ENCODE results near the gene CNTNAP5.

CNTNAP5 gene

DNA sequence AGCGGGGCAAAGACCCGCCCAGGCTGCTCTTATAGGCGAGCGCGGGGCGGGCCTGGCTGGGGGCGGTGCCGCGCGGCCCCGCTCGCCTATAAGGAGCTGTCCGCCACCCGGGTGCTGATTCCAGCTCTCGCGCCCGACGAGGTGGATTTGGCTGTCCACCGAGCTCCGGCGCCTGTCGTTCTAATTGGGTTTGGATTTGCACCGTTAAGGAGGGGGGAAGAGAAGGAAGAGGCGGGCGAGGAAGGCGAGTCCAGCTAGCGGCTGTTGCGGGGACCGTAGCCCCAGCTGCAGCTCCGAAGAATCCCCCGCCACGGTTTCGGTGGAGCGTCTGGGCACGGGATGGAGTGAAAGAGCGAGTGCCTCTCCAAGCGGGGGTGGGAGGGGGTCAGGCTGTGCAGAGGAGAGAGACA lies at the start of gene CNTNAP5:
Gene CNTNAP5, plus strand, starts transcription at position 117 of the 410 bp plus-strand sequence. CDS start 364 bp downstream, outside the sequence.
- no peak for DNase-seq

DNA sequence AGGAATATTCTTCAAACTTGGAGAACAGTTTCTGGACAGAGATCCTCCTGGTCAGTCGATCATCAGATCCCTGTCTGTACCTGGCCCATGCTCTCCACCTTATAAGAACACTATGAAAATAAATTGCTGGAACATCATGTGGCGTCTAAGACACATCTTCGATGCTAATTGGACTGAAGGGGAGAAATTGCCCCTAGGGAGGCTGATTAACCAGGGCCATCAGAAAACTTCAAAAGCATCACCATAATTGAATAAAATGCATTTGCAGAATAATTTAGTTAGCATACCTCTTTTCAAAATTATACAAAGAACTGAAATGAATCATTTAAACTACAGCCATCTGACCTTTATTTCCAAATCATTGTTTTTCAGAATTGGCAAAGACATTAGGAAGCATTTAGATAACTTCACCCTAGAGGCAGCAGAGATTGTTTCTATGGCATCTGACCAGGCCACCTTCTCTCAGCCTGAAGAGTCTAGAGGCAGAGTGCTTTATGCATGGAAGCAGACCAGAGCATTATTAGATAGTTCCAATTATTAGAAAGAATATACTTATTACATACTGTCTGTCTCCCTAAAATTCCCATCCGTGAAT lies 48.9 kb upstream of the CNTNAP5 start:
- DNase-seq, result no peak

DNA sequence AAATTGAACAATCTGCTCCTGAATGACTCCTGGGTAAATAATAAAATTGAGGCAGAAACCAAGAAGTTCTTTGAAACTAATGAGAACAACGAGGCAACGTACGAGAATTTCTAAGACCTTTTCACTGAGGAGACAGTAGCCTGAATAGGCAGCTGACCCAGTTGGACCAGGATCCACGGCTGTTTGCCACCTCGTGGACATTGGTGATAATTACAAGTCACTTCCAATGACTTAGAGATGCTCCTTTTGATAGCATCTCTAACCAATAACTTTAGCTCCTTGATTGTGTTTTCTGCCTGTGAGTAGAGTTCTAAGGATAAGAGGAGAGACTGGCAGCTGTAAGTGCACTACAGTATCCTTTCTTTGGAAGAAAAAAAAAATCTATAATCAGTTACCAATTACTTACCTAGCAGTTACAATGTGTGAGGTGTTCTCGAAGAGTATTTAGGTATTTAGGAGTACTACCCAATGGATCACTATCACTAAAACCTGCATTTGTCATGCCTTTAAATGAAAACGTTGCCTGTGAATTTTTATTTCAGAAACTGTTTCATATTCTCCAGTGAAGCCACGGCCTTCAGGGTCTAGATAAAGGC lies 31.3 kb upstream of the CNTNAP5 start:
- no peak for DNase-seq

DNA sequence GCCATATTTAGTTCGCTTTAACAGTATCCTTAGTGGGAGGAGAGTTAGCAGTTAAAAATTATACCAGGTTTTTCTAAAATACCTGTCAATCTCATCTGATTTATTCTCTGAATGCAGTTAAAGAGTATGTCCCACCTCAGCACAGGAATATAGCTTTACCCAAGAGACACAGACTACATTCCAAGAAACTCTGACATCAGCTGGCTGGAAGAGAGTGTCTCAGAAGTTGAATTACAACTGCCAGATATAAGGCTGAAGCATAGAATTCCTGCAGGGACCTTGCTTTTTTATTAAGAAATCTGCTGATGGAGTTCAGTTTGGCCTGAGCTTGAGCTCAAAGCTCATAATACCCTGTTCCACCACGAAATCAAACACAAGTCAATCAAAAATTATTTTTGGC lies 25.4 kb upstream of the CNTNAP5 start:
- no peak for DNase-seq

DNA sequence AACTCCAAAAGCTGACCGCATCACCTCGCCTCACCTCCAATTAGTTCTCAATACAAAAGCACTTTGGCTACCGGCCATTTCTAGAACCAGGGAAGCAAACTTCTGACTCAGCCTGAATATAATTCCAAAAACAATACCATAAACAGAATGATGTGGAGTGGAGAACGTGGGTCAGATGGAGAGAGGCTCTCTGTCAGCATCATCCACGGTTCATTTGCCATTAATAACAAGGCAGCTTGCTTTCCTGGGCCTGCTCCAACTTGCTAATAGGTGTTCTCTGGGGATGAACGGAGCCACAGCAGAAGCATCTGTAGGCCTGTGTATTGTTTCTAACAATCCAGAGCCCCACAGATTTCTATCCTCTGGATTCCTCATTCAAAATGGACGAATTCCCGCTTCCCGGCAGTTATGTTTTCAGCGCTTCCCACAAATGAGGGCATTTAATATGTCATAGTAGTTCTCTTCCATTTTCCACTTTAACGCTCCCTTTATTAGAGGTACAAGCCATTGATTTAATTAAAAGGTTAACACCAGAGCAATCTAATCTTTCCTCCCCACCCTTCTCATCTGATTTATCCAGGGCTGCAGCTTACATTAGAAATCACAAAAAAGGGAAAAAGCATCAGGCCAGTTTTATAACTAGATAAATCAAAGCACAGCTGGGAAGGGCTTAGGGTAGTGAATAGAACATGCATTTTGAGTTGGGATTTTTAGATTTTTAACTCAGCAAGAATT lies 23.2 kb upstream of the CNTNAP5 start:
- DNase-seq, result no peak

DNA sequence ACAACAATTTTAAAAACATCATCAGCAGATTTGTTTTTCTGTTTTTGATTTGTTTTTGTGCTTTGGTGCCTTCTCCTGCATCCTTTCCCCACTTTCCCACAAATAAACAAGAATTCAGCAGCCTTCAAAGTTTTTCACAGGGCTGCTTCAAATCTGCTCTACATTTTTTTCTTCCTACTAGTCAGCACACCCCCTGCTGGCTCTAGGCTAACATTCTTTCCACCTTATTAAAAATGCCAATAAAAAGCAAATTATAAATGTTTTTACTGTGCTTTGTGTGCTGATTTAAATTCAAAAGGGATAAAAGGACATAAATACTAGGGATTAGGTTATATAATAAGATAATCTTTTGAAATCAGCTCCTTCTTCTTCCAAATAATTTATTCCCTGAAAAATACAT lies 6.2 kb upstream of the CNTNAP5 start:
- no peak for DNase-seq

DNA sequence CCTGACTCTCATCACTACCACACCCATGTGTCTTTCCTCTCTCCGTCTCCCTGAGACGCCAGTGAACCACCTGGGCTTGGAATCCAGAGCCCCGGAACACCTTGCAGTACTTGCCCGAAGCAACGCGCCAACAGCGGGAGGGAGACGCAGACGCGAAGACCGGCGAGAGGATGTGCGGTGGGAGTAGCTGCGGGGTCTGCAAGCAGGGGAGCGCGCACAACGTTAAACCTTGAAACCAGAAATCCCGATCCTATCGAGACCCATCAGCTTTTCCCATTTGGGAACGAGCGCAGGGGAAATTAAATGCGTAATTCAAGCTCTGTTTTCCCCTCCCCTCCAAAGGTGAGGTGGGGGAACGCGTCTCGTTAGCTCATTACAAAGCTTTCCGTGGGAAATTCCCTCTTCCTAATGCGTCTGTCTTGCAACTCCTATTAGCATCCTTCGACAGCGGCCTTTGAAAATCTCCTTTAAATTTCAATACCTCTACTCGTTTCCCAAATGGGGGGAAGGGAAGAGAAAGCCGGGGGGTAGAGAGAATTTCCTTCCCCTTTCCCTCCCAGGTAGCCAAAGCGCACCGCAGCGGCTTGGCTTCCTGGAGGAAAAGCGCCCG lies 421 bp upstream of the CNTNAP5 start:
- no peak for DNase-seq

DNA sequence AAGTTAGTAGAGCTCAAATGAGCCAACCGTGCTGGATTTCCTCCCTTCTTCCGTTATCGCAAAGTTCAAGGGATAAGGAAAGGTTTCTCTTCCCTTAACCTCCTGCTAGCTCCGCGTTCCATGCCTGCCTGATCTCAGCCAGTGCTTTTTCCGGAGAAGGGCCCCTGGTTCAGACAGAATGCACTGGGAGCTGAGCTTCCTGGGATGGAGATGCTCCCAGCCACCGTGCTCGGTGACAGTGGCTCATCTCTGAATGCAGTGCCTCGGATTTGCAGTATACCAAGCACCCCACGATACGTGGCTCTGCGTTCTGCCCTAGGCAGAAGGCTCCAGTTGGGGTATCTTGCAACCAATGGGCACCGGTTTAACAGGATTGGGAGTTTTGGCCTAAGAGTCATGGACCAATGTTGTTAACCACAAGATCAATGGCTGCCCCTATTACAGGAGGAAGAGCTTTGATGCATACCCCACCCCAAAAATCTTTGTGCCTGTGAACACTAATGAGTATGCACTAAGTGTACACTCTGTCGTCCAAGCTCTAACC lies 876 bp downstream of the CNTNAP5 start:
- no peak for DNase-seq

DNA sequence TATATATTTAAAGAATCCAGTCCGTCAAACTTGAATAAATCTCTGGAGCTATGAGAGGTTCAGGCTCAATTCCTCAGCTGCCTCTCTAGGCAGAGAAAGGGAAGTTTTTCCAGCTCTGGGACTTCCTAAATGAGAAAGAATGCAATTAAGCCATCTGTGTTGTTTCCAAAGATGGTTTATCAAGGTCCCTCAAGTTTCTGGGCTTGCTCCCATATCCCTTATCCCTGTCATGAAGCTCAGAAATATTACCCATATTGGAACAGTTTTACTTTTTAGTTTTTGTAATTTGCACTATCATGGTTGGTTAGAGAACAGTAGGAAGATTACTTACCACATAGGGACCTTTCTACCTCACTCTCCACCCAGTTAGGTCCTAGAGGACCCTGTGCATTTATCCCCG lies 1.4 kb downstream of the CNTNAP5 start:
- no peak for DNase-seq

DNA sequence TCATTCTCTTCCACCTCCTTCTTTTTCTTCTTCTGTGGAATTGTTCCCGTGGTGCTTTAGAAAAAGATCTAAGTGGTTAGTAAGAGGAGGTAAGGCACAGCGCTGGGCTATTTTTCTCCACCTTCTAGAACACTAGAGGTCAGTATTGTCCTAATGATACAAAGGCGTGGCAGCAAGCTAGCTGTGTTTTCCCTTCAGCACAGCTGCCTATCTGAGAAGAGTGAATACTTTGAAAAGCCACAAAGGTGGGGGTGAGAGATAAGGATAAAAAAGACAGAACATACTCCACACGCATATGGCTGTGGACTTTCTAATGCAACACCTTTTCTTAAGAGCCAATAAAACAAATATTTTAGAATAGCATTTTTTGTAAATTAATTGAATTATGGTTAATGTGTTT lies 2.1 kb downstream of the CNTNAP5 start:
- DNase-seq, result peak; percentile 16

DNA sequence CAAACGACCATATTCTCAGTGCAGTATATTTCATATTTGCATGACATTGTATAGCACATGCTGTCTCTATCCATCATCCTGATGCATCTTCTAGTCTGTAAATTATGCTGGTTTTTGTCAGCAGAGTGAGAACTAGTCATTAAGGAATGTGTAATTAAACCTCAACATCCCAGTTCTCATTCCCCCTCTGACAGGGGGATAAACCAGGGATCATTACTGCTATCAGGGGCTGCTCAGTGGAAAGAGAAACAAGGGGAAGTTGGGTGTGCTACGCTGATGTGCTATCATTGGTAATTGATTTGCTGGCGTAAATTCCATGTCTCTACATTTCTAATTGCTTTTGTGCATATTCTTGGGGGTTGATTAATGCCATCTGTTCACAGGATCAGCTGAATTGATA lies 7.7 kb downstream of the CNTNAP5 start:
- DNase-seq, result no peak

DNA sequence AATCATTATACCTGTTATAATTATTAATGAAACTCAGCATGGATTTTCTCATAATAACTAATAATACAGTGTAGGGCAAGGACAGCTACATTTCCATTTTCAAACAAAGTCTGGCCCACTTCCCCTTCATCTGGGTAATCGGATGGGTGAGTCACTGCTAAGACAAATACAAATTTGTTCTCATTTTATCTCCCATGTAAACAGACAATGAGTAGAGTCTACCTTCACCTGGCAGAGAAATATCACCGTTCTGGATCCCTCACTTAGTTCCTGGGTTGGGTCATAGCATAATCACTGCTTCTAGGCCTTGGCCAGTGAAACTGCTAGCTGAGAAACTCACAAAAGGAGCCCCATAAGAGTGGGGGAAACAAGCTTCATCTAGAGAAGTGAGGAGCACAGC lies 9.2 kb downstream of the CNTNAP5 start:
- no peak for DNase-seq

DNA sequence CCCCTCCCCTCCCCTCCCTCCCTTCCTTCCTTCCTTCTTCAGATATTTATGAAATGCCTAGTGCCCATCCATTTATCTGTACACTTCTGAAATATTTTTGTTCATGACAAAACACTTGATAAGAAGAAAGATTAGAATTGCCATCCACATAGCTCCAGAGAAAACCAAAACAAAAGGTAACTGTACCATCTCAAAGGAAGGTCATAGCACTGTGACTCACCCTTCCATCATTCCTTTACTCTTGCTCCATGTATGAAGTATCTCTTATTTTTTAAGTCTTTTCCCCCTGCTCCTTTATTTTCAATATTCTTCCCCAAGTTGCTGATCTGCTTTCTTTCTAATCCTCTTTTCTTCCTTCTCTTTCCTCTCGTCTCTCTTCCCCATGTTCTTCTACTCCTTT lies 9.9 kb downstream of the CNTNAP5 start:
- DNase-seq, result no peak

DNA sequence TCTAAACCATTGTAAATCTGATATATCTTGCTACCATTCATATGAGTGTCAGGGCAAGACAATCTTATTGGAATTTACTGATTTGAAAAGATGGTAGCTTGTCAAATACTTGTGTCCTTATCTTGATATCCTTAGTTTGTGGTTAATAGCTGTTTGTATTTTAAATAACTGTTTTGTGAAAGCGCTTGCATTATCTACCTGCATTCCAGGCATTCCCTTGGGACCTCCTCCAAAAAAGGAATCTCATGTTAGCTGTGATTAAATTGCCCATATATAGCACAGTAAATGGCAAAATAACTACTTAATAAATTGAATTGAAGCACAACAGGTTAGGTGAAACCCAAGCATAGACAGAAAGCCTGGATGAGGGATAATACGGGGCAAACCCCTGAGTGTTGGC lies 13.9 kb downstream of the CNTNAP5 start:
- no peak for DNase-seq

DNA sequence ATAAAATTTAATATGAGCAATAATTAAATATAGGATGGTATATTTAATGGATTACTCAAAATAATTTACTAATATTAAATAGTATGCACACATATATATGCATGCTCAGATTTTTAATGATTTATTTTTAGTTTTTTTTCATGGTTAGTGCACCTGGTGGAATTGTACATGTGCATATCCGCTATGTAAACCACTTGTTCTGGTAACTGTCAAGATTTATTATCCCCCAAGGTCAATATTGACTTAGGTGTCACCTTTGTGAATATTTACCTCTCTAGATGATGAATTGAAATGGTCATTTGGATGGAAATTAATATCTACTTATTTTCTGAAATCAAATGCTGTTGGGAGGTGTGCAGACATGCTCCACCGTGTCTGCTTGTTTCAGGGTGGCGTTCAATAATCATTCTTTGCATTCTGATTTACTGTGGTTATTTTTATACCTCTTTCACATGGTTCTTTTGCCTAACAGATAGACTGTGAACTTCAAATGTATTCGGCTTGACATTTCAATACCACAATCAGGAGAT lies 14.7 kb downstream of the CNTNAP5 start:
- DNase-seq, result no peak

DNA sequence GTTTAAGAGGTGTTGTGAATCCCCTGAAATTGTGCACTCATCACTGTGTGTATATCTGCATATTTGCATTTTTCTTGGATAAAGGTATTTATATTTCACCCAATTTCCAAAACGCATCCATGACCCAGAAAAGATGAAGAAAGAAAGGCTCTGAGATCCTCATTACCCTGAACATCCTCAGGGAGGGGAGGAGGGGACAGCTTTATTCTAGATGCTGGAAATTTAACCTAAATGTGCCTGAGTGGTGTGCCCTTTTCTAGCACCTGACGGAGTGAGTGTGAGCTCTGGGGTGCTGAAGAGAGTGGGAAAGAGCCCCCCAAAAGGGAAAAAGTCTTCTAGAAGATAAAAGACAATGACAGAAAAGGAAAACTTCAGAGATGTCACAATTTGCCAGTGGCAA lies 20.8 kb downstream of the CNTNAP5 start:
- DNase-seq, result no peak

DNA sequence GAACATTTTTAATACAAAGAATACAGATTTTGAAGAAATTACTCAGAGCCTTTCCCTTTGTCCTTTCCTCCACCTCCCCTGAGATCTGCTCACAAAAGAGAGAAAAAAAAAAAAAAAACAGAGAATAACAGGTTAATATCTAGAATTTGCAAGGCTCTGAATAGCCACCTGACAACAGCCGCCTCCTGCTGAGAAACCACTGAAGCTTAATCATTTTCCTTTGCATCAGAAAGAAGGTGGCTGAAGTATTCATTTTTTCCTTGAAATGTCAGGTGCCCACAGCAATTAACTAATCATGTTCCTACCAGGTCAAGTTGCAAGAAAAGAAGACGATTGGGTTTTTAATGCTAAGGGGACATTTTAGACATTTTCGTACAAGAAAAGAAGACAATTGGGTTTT lies 21.2 kb downstream of the CNTNAP5 start:
- DNase-seq, result no peak

DNA sequence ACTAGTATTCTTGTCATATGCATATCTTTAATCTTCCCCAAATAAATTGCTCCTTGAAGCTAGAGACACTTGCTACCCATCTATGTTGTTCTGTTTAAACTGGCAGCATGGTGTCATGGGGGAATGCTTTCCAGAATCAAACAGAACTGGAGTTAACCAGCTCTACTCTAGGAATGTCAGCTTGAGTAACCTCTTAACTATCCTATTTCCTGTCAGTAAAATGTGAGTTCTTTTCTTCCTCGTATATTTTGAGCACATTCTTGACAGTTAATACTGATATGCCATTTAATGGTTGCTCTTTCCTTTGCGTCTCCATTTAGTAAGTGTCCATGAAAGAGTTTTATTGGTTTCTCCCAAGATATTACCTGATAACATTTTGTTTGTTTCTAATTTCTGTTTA lies 23.0 kb downstream of the CNTNAP5 start:
- no peak for DNase-seq

DNA sequence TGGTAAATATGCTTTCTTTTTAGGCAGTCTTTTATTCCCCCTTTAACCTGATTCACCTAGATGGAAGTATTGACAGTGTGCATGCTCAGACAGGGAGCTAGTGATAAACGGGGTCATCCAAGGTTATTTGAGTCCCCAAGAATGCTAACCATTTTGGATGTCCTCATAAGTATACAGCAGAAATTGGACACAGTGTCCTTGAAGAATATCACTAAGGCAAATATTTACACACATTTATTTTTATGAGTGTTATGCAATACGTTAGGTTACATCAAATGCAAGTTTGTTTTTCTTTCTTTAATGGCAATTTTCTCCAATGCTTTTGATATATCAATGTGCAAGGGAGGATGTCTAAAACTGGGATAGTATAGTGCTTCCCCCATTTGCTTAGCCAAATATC lies 23.6 kb downstream of the CNTNAP5 start:
- DNase-seq, result no peak

DNA sequence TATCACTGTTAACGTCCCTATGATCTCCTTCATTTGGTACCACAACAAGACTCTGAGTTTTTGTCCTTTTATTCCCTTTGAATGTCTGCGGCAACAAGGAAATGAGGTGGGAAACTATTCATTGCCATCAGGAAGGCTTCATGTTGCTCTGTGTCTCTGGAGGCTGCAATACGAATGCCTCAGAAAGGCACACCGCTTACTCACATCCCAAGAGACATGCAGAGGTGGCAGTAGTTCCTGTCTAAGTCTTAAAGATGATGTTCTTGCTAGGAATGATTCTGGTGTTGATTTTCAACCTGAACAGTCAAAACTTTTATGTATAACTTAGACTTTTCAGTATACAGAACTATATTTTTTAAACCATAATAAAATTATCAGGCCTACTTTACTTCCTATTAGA lies 24.0 kb downstream of the CNTNAP5 start:
- DNase-seq, result no peak

DNA sequence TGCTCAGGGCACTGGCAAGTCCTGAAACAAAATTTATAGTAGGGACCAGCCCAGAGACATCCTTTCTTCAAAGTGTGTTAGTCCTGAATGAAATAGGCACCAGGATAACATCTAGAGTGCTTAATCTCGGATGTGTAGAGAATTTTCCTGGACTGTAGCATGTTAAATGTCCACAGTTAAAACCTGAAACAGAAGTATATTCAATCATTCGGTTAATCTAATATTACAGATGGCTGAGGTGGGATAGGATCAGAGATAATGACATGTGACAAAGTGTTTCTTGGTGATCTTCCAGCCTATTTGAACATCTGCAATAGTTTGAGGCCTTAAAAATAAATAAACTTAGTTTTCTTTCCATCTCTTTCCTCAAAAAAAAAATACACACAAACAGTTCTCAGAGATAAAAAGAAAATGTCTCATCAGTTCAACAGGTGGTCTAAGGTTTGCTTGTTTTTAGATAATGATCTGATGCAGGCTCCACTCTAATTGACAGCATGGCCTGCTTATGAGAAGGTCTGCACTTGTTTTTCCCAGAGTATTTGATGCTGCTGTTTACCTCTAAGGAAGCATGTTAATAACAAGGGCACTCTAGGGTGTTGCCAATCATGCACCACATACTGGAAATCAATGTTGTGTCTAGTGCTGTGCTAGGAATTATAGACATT lies 25.9 kb downstream of the CNTNAP5 start:
- no peak for DNase-seq

DNA sequence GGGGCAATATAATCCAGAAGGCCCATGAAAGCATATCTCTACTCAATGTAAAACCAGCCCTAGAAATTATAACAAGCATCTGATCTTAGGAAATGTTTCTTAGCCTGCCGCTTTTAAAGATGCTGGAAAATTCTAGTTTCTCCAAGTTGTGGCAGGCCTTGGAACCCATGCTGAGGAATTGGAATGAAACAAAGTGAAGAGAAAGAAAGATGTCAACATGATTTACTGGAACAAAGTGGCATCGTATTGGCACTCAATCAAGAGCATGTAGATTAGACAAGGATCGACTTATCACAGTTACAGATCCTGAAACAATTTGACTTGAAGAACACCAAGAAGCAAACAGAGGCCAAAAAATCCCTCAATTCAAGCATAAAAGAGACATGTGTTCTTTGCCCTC lies 28.7 kb downstream of the CNTNAP5 start:
- no peak for DNase-seq

DNA sequence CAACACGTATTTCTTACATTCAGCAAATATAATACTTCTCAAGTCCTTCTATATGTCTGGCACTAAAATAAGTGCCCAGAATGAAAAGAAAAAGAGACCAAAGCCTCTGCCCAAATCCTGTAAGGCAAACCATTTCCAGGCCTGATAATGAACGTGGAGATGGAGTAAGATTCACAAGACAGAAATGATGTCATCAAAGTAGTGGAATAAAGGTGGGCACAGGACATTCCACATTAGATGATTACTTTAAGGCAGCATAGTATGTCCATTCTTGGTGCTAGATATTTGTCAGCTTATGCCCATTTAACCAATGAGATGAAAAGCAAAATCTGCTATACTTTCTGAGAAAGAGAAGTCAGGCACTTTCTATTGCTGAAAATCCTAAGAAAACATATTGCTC lies 38.5 kb downstream of the CNTNAP5 start:
- DNase-seq, result no peak

All from NCI-H526 treated with DMSO at 0.1 percent for 48 hours (cell line).